Measurements from ENCODE around the gene TDP1. TPM values are rescaled to one million over a fixed set of nuclear protein-coding genes. Genes with fewer than 3 reads are reported as not detected.

Gene TDP1
- total RNA-seq, 4 donors from 2014 or later = 11.1 to 21.6 (median 12.2) TPM

DNA sequence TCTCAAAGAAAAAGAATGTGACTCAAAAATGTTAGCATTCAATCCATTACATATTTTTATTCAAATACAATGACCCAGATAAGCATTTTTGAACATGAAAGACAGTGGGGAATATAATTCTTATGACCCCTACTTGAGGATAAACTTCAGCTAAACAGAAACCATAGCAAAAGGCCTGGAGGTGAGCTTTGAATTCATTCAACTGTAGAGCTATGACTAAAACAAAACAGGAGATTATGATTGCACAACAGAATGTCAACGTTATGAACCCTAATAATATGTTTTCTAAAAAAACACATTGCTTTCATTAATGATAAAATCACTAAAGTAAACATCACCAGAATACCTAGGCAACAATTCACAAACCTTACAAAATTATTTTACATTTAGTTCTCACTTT is 29.0 kb upstream of the TDP1 start:
- TF ChIP-seq, protein P1, sequence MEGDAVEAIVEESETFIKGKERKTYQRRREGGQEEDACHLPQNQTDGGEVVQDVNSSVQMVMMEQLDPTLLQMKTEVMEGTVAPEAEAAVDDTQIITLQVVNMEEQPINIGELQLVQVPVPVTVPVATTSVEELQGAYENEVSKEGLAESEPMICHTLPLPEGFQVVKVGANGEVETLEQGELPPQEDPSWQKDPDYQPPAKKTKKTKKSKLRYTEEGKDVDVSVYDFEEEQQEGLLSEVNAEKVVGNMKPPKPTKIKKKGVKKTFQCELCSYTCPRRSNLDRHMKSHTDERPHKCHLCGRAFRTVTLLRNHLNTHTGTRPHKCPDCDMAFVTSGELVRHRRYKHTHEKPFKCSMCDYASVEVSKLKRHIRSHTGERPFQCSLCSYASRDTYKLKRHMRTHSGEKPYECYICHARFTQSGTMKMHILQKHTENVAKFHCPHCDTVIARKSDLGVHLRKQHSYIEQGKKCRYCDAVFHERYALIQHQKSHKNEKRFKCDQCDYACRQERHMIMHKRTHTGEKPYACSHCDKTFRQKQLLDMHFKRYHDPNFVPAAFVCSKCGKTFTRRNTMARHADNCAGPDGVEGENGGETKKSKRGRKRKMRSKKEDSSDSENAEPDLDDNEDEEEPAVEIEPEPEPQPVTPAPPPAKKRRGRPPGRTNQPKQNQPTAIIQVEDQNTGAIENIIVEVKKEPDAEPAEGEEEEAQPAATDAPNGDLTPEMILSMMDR (IDR thresholded peaks at IDR 0.05) = no peak
- no peak for TF ChIP-seq POLR2A (IDR thresholded peaks at IDR 0.05)
- no peak overlapping the region for H3K4me3 ChIP-seq (ENCODE audit: low read depth, poor library complexity, severe bottlenecking)
- intact Hi-C loops (cut with DNase I; ENCODE audit: low total_unique reads) = no loop called here
- WGBS, 2 donors = 13 to 15% methylated on average over 1 of the region's 1 CpG
- no peak for DNase-seq (ENCODE audit: low spot score in 2 of 2)

DNA sequence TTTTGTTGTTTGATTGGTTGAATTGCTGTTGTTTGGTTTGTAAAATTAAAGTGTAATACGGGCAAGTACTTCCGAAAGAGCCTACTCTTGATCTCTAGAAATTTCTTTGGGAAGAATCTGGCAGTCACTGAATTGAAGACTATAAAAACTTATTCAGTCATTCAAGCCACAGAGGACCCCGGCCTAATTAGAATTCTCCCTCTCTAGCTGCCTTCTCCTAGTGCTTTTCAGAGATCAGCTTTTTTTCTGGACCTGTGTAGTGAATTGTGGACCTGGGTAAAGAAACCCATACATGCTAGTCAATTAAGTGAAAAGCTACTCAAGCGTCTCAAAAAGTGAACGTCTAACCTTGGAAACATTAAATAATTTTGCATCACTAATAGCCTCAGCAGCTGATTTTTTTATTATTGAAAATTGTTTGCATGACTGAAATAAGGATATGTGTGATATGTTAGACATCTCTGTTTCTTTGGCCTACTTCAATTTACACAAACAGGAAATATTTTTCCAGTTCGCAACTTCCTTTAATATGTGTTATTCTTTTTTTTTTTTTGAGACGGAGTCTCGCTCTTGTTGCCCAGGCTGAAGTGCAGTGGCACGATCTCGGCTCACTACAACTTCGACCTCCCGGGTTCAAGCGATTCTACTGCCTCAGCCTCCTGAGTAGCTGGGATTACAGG is 28.4 kb upstream of the TDP1 start:
- intact Hi-C loops (cut with DNase I; ENCODE audit: low total_unique reads) = no loop called here

DNA sequence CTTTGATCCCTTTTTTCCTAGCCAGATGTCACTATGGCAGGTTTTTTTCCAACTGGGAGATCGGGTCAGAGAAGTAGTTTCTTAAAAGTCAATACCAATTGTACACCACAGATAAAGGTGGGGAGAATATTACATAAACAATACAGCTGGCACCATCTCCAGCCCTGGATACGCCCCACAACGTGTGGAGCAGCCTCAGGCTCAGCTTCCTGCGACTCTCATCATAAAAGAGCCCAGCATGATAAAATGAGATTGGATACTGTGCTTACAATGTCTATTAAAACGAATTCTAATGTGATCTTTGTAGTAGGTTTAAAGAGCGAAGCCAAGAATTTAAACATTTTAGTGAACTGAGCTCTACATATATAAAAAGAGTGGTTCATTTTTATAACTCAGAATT is 22.7 kb upstream of the TDP1 start:
- no peak overlapping the region for H3K4me3 ChIP-seq (ENCODE audit: low read depth, poor library complexity, severe bottlenecking)
- DNase-seq (ENCODE audit: low spot score in 2 of 2) = no peak
- 42 to 55% methylated on average over 6 of the region's 6 CpGs for WGBS, 2 donors
- TF ChIP-seq, protein P1 (IDR thresholded peaks at IDR 0.05) = no peak
- intact Hi-C loops (cut with DNase I; ENCODE audit: low total_unique reads) = no loop called here

More for the DNA sequence above, 28.4 kb upstream of the TDP1 start:
- DNase-seq (ENCODE audit: low spot score in 2 of 2) = no peak
- TF ChIP-seq, protein P1 (IDR thresholded peaks at IDR 0.05) = no peak
- TF ChIP-seq POLR2A (IDR thresholded peaks at IDR 0.05) = no peak
- 84 to 93% methylated on average over 13 of the region's 13 CpGs for WGBS, 2 donors
- no peak overlapping the region for H3K4me3 ChIP-seq (ENCODE audit: low read depth, poor library complexity, severe bottlenecking)

DNA sequence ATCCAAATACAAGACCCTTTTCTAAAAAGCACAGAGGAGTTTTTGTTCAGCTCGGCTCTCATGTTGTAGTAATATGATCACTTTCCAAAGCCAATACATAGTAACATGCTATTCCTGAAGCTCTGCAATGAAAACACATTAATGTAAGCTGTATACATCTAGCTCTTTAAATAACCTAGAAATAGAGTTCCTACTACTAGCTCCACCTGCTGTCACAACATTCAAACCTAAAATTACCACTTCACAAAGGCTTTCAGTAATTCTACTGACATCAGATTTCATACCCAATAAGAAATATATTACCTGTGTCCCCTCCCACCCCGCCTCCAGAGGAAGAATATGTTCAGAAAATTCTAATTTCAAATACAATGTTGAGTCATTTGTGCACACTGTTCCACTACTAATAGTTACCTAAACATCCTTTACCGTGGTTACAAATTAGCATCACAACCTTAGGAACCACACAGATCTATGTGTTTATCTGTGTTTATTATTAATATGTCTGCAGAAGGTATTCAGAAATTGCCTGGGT is 19.0 kb upstream of the TDP1 start:
- no peak overlapping the region for H3K4me3 ChIP-seq (ENCODE audit: low read depth, poor library complexity, severe bottlenecking)
- 56 to 65% methylated on average over 3 of the region's 3 CpGs for WGBS, 2 donors
- intact Hi-C loops (cut with DNase I; ENCODE audit: low total_unique reads) = no loop called here
- DNase-seq (ENCODE audit: low spot score in 2 of 2) = no peak
- no peak for TF ChIP-seq POLR2A (IDR thresholded peaks at IDR 0.05)
- TF ChIP-seq, protein P1 (IDR thresholded peaks at IDR 0.05) = no peak

DNA sequence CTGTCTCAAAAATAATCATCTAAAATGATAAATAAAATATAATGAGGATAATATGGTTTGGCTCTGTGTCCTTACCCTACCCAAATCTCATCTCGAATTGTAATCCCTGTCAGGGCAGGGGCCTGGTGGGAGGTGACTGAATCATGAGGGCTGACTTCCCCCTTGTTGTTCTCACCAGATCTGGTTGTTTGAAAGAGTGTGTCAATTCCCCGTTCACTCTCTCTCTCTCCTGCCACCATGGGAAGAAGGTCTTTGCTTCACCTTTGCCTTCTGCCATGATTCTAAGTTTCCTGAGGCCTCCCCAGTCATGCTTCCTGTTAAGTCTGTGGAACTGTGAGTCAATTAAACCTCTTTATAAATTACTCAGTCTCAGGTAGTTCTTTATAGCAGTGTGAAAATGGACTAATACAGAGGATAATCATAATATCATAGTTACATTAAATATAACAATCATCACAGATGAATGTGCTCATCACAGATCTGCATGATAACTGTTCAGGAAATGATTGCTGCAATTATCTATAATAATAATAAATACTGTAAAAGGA is 13.8 kb upstream of the TDP1 start:
- no peak for TF ChIP-seq POLR2A (IDR thresholded peaks at IDR 0.05)
- TF ChIP-seq, protein P1 (IDR thresholded peaks at IDR 0.05) = no peak
- no peak overlapping the region for H3K4me3 ChIP-seq (ENCODE audit: low read depth, poor library complexity, severe bottlenecking)
- 85 to 88% methylated on average over 2 of the region's 2 CpGs for WGBS, 2 donors
- intact Hi-C loops (cut with DNase I; ENCODE audit: low total_unique reads) = no loop called here
- no peak for DNase-seq (ENCODE audit: low spot score in 2 of 2)

Measured in lower leg skin (tissue), 4 donors.